Measurements from ENCODE around the gene CTBS.

- TF ChIP-seq EZH2phosphoT487 (IDR thresholded peaks at IDR 0.05; ENCODE audit: borderline replicate concordance, low read length), result no peak
- TF ChIP-seq, protein P1, sequence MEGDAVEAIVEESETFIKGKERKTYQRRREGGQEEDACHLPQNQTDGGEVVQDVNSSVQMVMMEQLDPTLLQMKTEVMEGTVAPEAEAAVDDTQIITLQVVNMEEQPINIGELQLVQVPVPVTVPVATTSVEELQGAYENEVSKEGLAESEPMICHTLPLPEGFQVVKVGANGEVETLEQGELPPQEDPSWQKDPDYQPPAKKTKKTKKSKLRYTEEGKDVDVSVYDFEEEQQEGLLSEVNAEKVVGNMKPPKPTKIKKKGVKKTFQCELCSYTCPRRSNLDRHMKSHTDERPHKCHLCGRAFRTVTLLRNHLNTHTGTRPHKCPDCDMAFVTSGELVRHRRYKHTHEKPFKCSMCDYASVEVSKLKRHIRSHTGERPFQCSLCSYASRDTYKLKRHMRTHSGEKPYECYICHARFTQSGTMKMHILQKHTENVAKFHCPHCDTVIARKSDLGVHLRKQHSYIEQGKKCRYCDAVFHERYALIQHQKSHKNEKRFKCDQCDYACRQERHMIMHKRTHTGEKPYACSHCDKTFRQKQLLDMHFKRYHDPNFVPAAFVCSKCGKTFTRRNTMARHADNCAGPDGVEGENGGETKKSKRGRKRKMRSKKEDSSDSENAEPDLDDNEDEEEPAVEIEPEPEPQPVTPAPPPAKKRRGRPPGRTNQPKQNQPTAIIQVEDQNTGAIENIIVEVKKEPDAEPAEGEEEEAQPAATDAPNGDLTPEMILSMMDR (conservative IDR thresholded peaks at IDR 0.05; ENCODE audit: low read depth, low read length), result no peak
- TF ChIP-seq EZH2 (IDR thresholded peaks at IDR 0.05; ENCODE audit: low read length, unreplicated experiment), result no peak
Observed at GRCh38 chr1:84583648-84584047, 9.4 kb upstream of the CTBS start.

Measured in PC-3 (cell line).